Right lobe of liver (tissue), 6 donors: Measurements from ENCODE around the gene SCGB1C2. TPM values are rescaled to one million over a fixed set of nuclear protein-coding genes. Genes with fewer than 3 reads are reported as not detected.

Source experiments
- ATAC-seq, 4 donors: fragments of 200-7000 bp; cut with Tn5 transposase; one replicate each; pipeline ENCODE4 v1.9.1; 2020; ENCODE audit warnings: mild to moderate bottlenecking in 4 of 4, moderate library complexity in 4 of 4
- DNase-seq, 3 donors: peaks; one replicate each; pipeline ENCODE4 v3.0.0-alpha.2; 2020
- H3K27ac ChIP-seq, 3 donors: fragments of 200-600 bp; one replicate each; pipeline ENCODE4 v1.8.0; 2022
- H3K27me3 ChIP-seq, 2 donors: fragments of 200-600 bp; one replicate each; pipeline ENCODE4 v1.8.0; 2022
- H3K36me3 ChIP-seq, 4 donors: fragments of 200-600 bp; sonication (generic) in 1 of 4; one replicate each; pipeline versions ENCODE4 v1.5.1 to v1.8.0; 2017 to 2022; ENCODE audit warnings: control low read depth in 1 of 4
- H3K4me1 ChIP-seq, 4 donors: fragments of 200-600 bp; sonication (generic) in 1 of 4; one replicate each; pipeline versions ENCODE4 v1.5.1 to v1.8.0; 2017 to 2022; ENCODE audit warnings: control low read depth in 1 of 4
- H3K4me3 ChIP-seq, 3 donors: fragments of 200-600 bp; one replicate each; pipeline ENCODE4 v1.8.0; 2022
- H3K9me3 ChIP-seq, 4 donors: fragments of 200-600 bp; sonication (generic) in 1 of 4; one replicate each; pipeline versions ENCODE4 v1.5.1 to v1.8.0; 2017 to 2022; ENCODE audit warnings: control low read depth in 1 of 4
- POLR2A ChIP-seq: fragments of 450-650 bp; IDR thresholded peaks from one replicate; pipeline ENCODE4 v1.6.1; 2017; ENCODE audit warnings: antibody characterized with exemption, mild to moderate bottlenecking
- WGBS: methylation state at CpG from one replicate; pipeline ENCODE4 v1.1.6; 2018; ENCODE audit warnings: low coverage, low lambda C conversion rate; ENCODE audit not compliant: insufficient coverage; ENCODE audit errors: missing lambda C conversion rate; 5-methylcytosine and 5-hydroxymethylcytosine counted together
- intact Hi-C, 2 donors: fragments of 100-400 bp; cut with DNase I; formaldehyde crosslinking; loops; one replicate each; pipeline versions ENCODE4 v1.11.2 to v1.14.1; 2022
- small RNA-seq, 2 experiments: library from RNA; depleted of rRNA; stranded (forward); fragments of <200 nt; gene quantifications; one replicate each; pipeline ENCODE3, GENCODE V24; 2016
- total RNA-seq, 6 experiments: library from RNA; depleted of rRNA in 2 of 6; stranded (reverse); fragments of >200 nt in 2 of 6; fragmentation: NEBNext Ultra II Directional in 3 of 6; extraction: Animal tissue kit (Norgen Biotek cat#: 25700) in 3 of 6; gene quantifications; one replicate each; pipeline versions ENCODE4 v1.1.0 to v1.2.4, GENCODE V29; 2016 to 2023
- TF ChIP-seq, protein P1 (sequence below), 4 donors: fragments of 200-600 bp in 3 of 4; fragments of 450-650 bp in 1 of 4; IDR thresholded peaks; one replicate each; pipeline versions ENCODE4 v1.5.1 to v1.8.0; 2016 to 2022; ENCODE audit warnings: antibody characterized with exemption in 4 of 4, mild to moderate bottlenecking in 2 of 4
- donor health status: DM: no; HTN: yes; CAD: no.
- donor health status: DM: no; HTN: no; CAD: no.
- donor health status: DM: no; HTN: no; CAD: no.
- donor health status: DM: no; HTN: yes; CAD: no.
- donor health status: DM: no; HTN: yes; CAD: no.

Gene SCGB1C2
- total RNA-seq, 6 experiments from 2014 or later, result not detected

DNA sequence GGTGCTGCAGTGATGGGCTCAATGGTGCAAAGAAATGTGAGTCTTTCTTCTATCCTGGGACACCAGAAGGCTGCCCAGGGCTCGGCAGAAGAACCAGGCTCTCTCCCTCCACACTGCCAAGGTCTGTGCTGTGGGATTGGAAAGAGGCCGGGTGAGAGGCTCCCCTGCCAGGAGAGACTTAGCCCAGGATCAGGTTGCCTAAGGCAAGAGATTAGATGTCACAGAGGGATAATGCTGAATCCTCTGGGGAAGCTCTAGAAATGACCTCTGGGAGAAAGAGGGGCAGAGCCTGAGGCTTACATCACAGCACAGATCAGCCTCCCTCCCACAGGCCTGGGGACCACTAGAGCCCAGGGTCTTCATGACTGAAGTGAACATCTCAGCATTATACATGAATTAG is 49.8 kb downstream of the SCGB1C2 start:
- intact Hi-C loops, result no loop called here
- no peak for DNase-seq
- H3K36me3 ChIP-seq, result no peaks in the 10 kb centered on the region
- H3K4me3 ChIP-seq, result no peak overlapping the region
- no peak for ATAC-seq
- H3K9me3 ChIP-seq, result no peaks in the 10 kb centered on the region
- no peak overlapping the region for H3K27ac ChIP-seq
- TF ChIP-seq, protein P1, sequence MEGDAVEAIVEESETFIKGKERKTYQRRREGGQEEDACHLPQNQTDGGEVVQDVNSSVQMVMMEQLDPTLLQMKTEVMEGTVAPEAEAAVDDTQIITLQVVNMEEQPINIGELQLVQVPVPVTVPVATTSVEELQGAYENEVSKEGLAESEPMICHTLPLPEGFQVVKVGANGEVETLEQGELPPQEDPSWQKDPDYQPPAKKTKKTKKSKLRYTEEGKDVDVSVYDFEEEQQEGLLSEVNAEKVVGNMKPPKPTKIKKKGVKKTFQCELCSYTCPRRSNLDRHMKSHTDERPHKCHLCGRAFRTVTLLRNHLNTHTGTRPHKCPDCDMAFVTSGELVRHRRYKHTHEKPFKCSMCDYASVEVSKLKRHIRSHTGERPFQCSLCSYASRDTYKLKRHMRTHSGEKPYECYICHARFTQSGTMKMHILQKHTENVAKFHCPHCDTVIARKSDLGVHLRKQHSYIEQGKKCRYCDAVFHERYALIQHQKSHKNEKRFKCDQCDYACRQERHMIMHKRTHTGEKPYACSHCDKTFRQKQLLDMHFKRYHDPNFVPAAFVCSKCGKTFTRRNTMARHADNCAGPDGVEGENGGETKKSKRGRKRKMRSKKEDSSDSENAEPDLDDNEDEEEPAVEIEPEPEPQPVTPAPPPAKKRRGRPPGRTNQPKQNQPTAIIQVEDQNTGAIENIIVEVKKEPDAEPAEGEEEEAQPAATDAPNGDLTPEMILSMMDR (IDR thresholded peaks at IDR 0.05), result no peak
- TF ChIP-seq POLR2A, result no peak
- peaks cover 0 to 2% (median under 1%) of the 10 kb centered on the region in 4 donors for H3K4me1 ChIP-seq
- H3K27me3 ChIP-seq, result no peaks in the 10 kb centered on the region
- 50% methylated on average over 2 of the region's 2 CpGs for WGBS

Small RNAs within 50 kb of the gene (small RNA-seq; reads per million reads assigned to genes)
- 0 reads per million in 2 experiments for gene RF00026

Other genes with a start within 250 kb of the SCGB1C2 start
- gene DOC2B, start 44.1 kb downstream of the SCGB1C2 start, total RNA-seq, result 1 to 10 TPM in 2 of 6 experiments, under 1 TPM in 4; 0.40 to 1.7 (median 0.91) TPM
- gene RPH3AL, start 215.2 kb downstream of the SCGB1C2 start, total RNA-seq, result 10 to 100 TPM; 17.6 to 74.0 (median 25.7) TPM